Keratinocyte (primary cell): Measurements from ENCODE around the gene SH3GLB1. TPM values are rescaled to one million over a fixed set of nuclear protein-coding genes. Genes with fewer than 3 reads are reported as not detected.

Source experiments
- DNase-seq: peaks from one replicate; pipeline ENCODE4 v3.0.0-alpha.2; 2011; ENCODE audit warnings: low read depth, missing footprints, low spot score
- FAIRE-seq: peaks from 2 replicates; lab custom pipeline; 2011; peaks lifted over from hg19 to GRCh38; lab: Jason Lieb, UNC
- H2AFZ ChIP-seq: 2 replicates; pipeline ENCODE4 v1.6.0; 2012; ENCODE audit warnings: low read length, control low read depth, inconsistent platforms; ENCODE audit not compliant: control insufficient read depth
- H3K27ac ChIP-seq: 2 replicates; pipeline ENCODE4 v1.5.1; 2011; ENCODE audit warnings: low read length; ENCODE audit not compliant: control insufficient read depth, insufficient read depth
- H3K27me3 ChIP-seq: 3 replicates; pipeline ENCODE4 v1.6.0; 2011; ENCODE audit warnings: low read length; ENCODE audit not compliant: control insufficient read depth, insufficient read depth; ENCODE audit errors: extremely low read depth
- H3K36me3 ChIP-seq, 2 experiments: 2 replicates in 1 of 2; 3 replicates in 1 of 2; pipeline ENCODE4 v1.5.1; 2011; ENCODE audit warnings: low read length in 2 of 2, mild to moderate bottlenecking in 1 of 2; ENCODE audit not compliant: control insufficient read depth in 2 of 2, insufficient read depth in 2 of 2; ENCODE audit errors: extremely low read depth in 1 of 2
- H3K4me1 ChIP-seq: 3 replicates; pipeline ENCODE4 v1.5.1; 2011; ENCODE audit warnings: low read length; ENCODE audit not compliant: control insufficient read depth, insufficient read depth; ENCODE audit errors: extremely low read depth
- H3K4me2 ChIP-seq: 3 replicates; pipeline ENCODE4 v1.6.0; 2011; ENCODE audit warnings: low read depth, low read length; ENCODE audit not compliant: control insufficient read depth, insufficient read depth; ENCODE audit errors: extremely low read depth
- H3K4me3 ChIP-seq, 3 experiments: fragments of 200-600 bp in 1 of 3; sonication (generic) in 1 of 3; 2 replicates in 2 of 3; 3 replicates in 1 of 3; pipeline ENCODE4 v1.5.1; 2011 to 2016; ENCODE audit warnings: low read length in 3 of 3, mild to moderate bottlenecking in 3 of 3, control low read depth in 2 of 3, inconsistent platforms in 1 of 3, low read depth in 1 of 3, mixed read lengths in 1 of 3, mixed run types in 1 of 3, moderate library complexity in 1 of 3; ENCODE audit not compliant: control insufficient read depth in 2 of 3, insufficient read depth in 2 of 3; ENCODE audit errors: extremely low read depth in 1 of 3
- H3K79me2 ChIP-seq: 2 replicates; pipeline ENCODE4 v1.6.0; 2012; ENCODE audit warnings: low read length; ENCODE audit not compliant: control insufficient read depth, insufficient read depth
- H3K9ac ChIP-seq: 3 replicates; pipeline ENCODE4 v1.6.0; 2011; ENCODE audit warnings: low read length; ENCODE audit not compliant: control insufficient read depth, insufficient read depth; ENCODE audit errors: extremely low read depth
- H3K9me1 ChIP-seq: 3 replicates; pipeline ENCODE4 v1.6.0; 2011; ENCODE audit warnings: low read length; ENCODE audit not compliant: control insufficient read depth, insufficient read depth; ENCODE audit errors: extremely low read depth
- H3K9me3 ChIP-seq: 2 replicates; pipeline ENCODE4 v1.5.1; 2012; ENCODE audit warnings: low read depth, low read length; ENCODE audit not compliant: control insufficient read depth
- H4K20me1 ChIP-seq: 3 replicates; pipeline ENCODE4 v1.6.0; 2011; ENCODE audit warnings: low read length; ENCODE audit not compliant: control insufficient read depth, insufficient read depth; ENCODE audit errors: extremely low read depth
- EZH2 ChIP-seq: IDR thresholded peaks from one replicate; pipeline ENCODE4 v1.6.1; 2012; ENCODE audit warnings: inconsistent platforms, mild to moderate bottlenecking, low read length, moderate library complexity
- dilution Hi-C: fragments of 300-500 bp; cut with MboI; formaldehyde crosslinking; loops from one replicate; pipeline ENCODE4 v1.7.0; 2020; ENCODE audit warnings: low sequenced_read_pairs; ENCODE audit not compliant: extremely low pct_ligation_motif_present
- polyA plus RNA-seq, 5 experiments: library from polyadenylated mRNA; depleted of rRNA in 3 of 5; stranded (reverse) in 3 of 5; stranded (forward) in 1 of 5; unstranded in 1 of 5; fragments of >200 nt; gene quantifications; 1 replicate in 1 of 5; 2 replicates in 3 of 5; 3 replicates in 1 of 5; pipeline versions ENCODE4 v1.2.1 to v1.2.3, GENCODE V29; 2011 to 2012; ENCODE audit warnings: missing spikeins in 2 of 5, low read depth in 1 of 5, low replicate concordance in 1 of 5
- TF ChIP-seq, protein P1 (sequence below), 3 experiments: IDR thresholded peaks in 1 of 3; conservative IDR thresholded peaks in 1 of 3; optimal IDR thresholded peaks in 1 of 3; 2 replicates in 2 of 3; 3 replicates in 1 of 3; pipeline versions ENCODE3 to v1.5.1; 2011; ENCODE audit warnings: low read length in 3 of 3, mild to moderate bottlenecking in 3 of 3, moderate library complexity in 2 of 3, control low read depth in 1 of 3, inconsistent platforms in 1 of 3; ENCODE audit not compliant: insufficient read depth in 2 of 3; ENCODE audit errors: extremely low read depth in 1 of 3

SH3GLB1 gene
- polyA plus RNA-seq, 1 donor (not counting 4 experiments of a cell fraction or from before 2014, with no cell fraction given): 77.1 TPM

DNA sequence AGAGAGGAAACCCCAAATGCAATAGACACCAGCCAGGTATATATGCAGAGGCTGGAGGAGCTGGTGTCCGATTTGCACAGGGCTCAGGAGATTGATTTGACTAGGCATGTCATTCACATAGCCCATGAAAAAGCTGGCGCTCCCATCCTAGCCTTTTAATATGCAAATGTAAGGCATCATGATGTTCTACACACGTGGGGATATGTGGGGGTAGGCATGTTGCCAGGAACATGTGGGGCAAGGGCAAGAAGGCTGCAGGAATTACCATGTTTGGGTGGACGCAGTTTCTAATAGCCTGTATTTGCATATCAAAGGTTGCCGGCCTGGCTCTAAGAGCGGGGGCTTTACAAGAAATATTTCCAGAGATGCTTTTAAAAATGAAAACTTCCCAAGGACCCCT, 11.7 kb upstream of the SH3GLB1 start:
- no peaks in the 10 kb centered on the region for H3K9me1 ChIP-seq
- peaks cover 7% of the 10 kb centered on the region for H3K4me1 ChIP-seq
- H3K36me3 ChIP-seq: no peaks in the 10 kb centered on the region
- no peaks in the 10 kb centered on the region for H3K79me2 ChIP-seq
- H3K9me3 ChIP-seq: no peaks in the 10 kb centered on the region
- FAIRE-seq: no peak
- H3K9ac ChIP-seq: no peak overlapping the region
- H3K4me2 ChIP-seq: no peak overlapping the region
- no peak overlapping the region for H3K4me3 ChIP-seq
- dilution Hi-C loops: loop anchor here (25.0 kb wide), 1 partner anchor 180 kb away; no protein-coding TSS in a partner anchor
- no peaks in the 10 kb centered on the region for H3K27me3 ChIP-seq
- no peak overlapping the region for H2AFZ ChIP-seq
- H4K20me1 ChIP-seq: no peaks in the 10 kb centered on the region
- no peak overlapping the region for H3K27ac ChIP-seq
- TF ChIP-seq, protein P1, sequence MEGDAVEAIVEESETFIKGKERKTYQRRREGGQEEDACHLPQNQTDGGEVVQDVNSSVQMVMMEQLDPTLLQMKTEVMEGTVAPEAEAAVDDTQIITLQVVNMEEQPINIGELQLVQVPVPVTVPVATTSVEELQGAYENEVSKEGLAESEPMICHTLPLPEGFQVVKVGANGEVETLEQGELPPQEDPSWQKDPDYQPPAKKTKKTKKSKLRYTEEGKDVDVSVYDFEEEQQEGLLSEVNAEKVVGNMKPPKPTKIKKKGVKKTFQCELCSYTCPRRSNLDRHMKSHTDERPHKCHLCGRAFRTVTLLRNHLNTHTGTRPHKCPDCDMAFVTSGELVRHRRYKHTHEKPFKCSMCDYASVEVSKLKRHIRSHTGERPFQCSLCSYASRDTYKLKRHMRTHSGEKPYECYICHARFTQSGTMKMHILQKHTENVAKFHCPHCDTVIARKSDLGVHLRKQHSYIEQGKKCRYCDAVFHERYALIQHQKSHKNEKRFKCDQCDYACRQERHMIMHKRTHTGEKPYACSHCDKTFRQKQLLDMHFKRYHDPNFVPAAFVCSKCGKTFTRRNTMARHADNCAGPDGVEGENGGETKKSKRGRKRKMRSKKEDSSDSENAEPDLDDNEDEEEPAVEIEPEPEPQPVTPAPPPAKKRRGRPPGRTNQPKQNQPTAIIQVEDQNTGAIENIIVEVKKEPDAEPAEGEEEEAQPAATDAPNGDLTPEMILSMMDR (optimal IDR thresholded peaks at IDR 0.05 in 1 of 3, IDR thresholded peaks at IDR 0.05 in 1 of 3, conservative IDR thresholded peaks at IDR 0.05 in 1 of 3; ENCODE audit: extremely low read depth in 1 of 3, insufficient read depth in 2 of 3, low read length in 3 of 3): no peak
- no peak for TF ChIP-seq EZH2
- DNase-seq: no peak

DNA sequence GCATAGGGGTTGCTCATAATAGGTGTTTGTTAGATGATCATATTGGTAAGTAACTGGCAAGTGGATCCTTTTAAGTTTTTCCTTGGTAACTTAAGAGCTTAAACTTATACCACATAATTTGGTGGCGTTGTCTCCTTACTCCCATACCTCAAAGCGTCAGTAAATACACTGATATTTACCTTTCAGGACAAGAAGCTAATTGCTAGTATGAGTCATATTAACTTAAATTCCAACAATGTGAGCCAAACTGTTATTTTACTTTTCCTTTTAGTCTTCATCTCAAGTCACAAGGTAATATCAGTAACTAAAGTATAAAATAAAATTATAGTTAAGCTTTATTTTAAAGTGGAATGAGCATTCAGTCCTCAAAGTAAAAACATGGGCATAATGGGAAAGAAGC, 9.0 kb upstream of the SH3GLB1 start:
- H3K4me1 ChIP-seq: peaks cover 7% of the 10 kb centered on the region
- H3K4me3 ChIP-seq: no peak overlapping the region
- no peak overlapping the region for H3K9ac ChIP-seq
- no peaks in the 10 kb centered on the region for H4K20me1 ChIP-seq
- TF ChIP-seq, protein P1 (optimal IDR thresholded peaks at IDR 0.05 in 1 of 3, IDR thresholded peaks at IDR 0.05 in 1 of 3, conservative IDR thresholded peaks at IDR 0.05 in 1 of 3; ENCODE audit: extremely low read depth in 1 of 3, insufficient read depth in 2 of 3, low read length in 3 of 3): no peak
- no peak for TF ChIP-seq EZH2
- H2AFZ ChIP-seq: no peak overlapping the region
- H3K79me2 ChIP-seq: no peaks in the 10 kb centered on the region
- DNase-seq (no peak), FAIRE-seq (no peak)
- no peaks in the 10 kb centered on the region for H3K36me3 ChIP-seq
- no peak overlapping the region for H3K4me2 ChIP-seq
- H3K9me1 ChIP-seq: no peaks in the 10 kb centered on the region
- no peaks in the 10 kb centered on the region for H3K27me3 ChIP-seq
- no peak overlapping the region for H3K27ac ChIP-seq
- dilution Hi-C loops: loop anchor here (25.0 kb wide), 1 partner anchor 183 kb away; no protein-coding TSS in a partner anchor
- no peaks in the 10 kb centered on the region for H3K9me3 ChIP-seq
